Jurkat, Clone E6-1 (cell line): ENCODE measurements around the gene KIF1A.

Source experiments
- DNase-seq: peaks from one replicate; pipeline ENCODE4 v3.0.0-alpha.2; 2011; ENCODE audit warnings: low read depth, low spot score
- H3K4me3 ChIP-seq: 2 replicates; pipeline ENCODE4 v1.5.1; 2011; ENCODE audit warnings: mild to moderate bottlenecking, low read length, control low read depth, moderate library complexity

Gene KIF1A

DNA sequence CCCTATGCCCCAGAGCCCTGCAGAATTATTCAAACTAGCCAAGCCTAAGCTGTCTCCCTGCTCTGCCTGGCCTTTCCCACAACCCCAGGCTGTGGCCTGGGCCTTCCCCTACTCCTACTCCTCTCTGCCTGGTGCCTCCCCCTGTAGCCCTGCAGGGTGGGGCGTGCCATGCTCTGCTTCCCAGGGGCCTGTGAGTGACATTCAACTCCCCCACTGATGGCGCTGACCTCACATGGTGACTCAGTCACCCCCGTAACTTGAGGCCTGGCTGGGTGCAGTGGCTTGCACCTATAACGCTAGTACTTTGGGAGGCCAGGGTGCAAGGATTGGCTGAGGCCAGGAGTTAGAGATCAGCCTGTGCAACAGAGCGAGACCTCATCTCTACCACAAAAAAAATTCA lies 60.6 kb downstream of the KIF1A start:
- DNase-seq, result no peak
- H3K4me3 ChIP-seq, result no peak overlapping the region

GRCh38 chr2:240757086-240757614 lies 62.9 kb downstream of the KIF1A start:
- H3K4me3 ChIP-seq, result no peak overlapping the region
- DNase-seq, result no peak

GRCh38 chr2:240752209-240752608 lies 67.8 kb downstream of the KIF1A start:
- H3K4me3 ChIP-seq, result no peak overlapping the region
- no peak for DNase-seq

DNA sequence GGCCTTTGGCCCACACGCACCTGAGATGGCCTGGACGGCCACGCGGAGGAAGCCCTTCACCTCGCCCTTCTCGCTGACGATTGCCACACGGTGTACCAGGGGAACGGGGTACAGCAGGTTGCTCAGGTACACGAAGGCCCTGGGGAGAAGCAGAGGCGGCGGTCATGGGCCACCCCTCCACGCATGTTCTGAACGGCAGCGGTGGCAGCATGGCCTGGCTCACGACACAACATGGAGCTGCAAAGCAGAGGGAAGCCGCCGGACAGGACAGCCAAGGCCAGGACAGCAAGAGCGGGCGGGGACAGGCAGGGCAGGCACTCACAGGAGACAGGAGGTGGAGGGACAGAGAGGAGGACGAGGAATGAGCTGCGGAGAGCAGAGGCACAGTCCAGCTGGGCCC lies 69.6 kb downstream of the KIF1A start:
- H3K4me3 ChIP-seq, result no peak overlapping the region
- DNase-seq, result no peak

GRCh38 chr2:240749516-240749915 lies 70.5 kb downstream of the KIF1A start:
- DNase-seq, result no peak
- H3K4me3 ChIP-seq, result no peak overlapping the region

DNA sequence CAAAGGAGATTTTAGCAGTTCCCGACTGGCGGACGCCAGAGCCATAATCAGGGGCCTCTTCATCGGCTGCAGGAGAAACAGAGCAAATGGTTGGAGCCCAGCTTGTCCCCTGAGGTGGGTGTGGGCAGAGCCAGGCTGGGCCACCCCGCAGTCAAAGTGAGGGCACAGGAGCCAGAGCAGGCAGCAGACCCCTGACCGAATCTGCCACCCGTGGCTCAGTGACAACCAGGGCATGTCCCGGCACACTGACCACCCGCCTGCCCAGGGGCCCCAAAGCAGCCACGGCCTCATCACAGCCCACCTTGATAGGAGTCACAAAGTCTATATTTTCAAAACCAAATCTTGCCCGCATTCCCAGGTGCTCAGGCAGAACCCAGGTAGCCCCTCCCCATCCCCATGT lies 72.8 kb downstream of the KIF1A start:
- no peak for DNase-seq
- no peak overlapping the region for H3K4me3 ChIP-seq

DNA sequence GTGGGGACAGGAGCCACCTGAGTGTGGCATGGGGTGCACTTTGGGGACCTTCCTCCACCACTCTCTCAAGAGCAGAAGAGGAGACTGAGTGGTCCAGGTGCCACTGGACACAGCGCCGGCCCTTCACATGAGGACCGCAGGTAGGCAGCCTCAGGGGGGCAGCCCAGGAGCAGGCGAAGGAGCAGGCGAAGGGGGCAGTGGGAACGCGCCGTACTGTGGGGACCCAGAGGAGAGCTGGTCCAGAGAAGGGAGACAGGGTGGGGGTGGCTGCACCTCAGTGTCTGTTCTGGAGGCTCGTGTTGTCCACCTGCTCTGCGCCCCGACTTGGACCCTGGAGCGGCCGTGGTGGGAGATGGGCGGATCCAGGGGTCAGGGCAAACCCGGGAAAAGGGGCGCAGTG lies 73.3 kb downstream of the KIF1A start:
- no peak for DNase-seq
- H3K4me3 ChIP-seq, result no peak overlapping the region

GRCh38 chr2:240745962-240746361 lies 74.1 kb downstream of the KIF1A start:
- DNase-seq, result no peak
- no peak overlapping the region for H3K4me3 ChIP-seq

- no peak overlapping the region for H3K4me3 ChIP-seq
- no peak for DNase-seq
Measured at GRCh38 chr2:240745456-240745855, 74.6 kb downstream of the KIF1A start.

DNA sequence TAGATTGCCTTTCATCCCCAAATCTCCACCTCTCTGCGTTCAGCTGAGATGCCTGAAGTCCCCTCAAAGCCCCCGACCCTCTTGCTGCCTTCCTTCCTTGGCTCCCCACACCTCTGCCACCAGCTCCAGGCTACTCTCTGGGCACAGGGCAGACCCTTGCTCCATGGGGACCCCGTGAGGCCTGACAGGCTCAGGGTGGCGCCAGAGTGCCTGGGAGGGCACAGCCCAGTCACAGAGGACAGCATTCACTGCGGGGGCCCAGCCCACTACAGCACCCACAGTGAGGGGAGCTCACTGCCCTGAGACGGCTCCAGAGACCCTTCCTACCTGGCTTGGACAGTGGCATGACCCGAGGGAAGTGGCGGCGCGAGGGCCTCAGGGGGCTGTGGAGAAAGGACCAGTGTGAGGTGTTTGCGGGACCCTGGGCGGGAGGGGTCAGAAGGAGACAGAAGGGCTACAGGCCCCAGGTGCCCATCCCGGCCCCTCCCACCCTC lies 77.4 kb downstream of the KIF1A start:
- DNase-seq, result no peak
- H3K4me3 ChIP-seq, result no peak overlapping the region

DNA sequence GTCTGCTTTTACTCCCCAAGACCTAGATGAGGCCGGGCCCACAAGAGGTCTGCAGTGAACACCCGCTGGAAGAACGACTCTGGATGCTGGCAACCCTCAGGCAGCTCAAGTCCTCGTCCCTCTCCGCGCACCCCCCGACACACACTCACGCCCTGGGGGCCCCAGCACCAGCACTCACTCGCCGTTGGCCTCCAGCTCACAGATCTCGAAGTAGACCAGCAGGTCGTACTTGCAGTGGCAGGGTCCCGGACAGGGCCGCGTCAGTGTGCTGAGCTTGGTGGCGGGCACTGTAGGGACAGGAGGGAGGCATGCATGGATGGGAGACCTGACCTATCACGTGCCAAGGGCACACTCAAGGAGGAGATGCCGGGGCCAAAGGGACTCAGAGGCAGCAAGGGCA lies 78.9 kb downstream of the KIF1A start:
- H3K4me3 ChIP-seq, result no peak overlapping the region
- DNase-seq, result no peak

- peak; percentile 10 for DNase-seq
- H3K4me3 ChIP-seq, result no peak overlapping the region
Measured at GRCh38 chr2:240739797-240740196, 80.2 kb downstream of the KIF1A start.

DNA sequence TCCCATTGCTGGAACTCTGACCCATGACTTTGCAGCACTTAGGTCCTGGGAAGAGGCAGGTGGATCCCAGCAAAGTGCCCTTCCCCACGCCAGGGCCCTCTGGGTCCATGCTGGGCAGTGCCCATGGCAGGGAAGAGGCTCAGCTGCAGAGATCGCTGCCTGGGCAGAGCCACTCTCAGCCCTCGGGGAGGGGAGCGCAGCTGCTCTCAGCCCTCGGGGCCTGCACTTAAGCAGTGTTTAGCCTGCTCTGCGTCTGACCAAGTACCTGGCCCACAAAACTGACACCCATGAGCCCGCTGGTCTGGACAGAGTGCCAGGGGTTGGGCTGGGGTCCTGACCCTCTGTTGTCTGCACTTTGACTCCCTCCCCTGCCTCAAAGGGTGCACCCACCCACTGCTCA lies 82.1 kb downstream of the KIF1A start:
- H3K4me3 ChIP-seq, result no peak overlapping the region
- no peak for DNase-seq

GRCh38 chr2:240737512-240737911 lies 82.5 kb downstream of the KIF1A start:
- H3K4me3 ChIP-seq, result no peak overlapping the region
- no peak for DNase-seq

GRCh38 chr2:240736281-240737250 lies 83.5 kb downstream of the KIF1A start:
- no peak for DNase-seq
- H3K4me3 ChIP-seq, result no peak overlapping the region

- no peak for DNase-seq
- no peak overlapping the region for H3K4me3 ChIP-seq
Measured at GRCh38 chr2:240735476-240735875, 84.5 kb downstream of the KIF1A start.

GRCh38 chr2:240734756-240735155 lies 85.3 kb downstream of the KIF1A start:
- H3K4me3 ChIP-seq, result no peak overlapping the region
- no peak for DNase-seq

GRCh38 chr2:240733803-240734495 lies 86.1 kb downstream of the KIF1A start:
- no peak for DNase-seq
- no peak overlapping the region for H3K4me3 ChIP-seq

GRCh38 chr2:240732911-240733622 lies 87.0 kb downstream of the KIF1A start:
- no peak for DNase-seq
- H3K4me3 ChIP-seq, result no peak overlapping the region
